Muscle layer of duodenum (tissue), 2 donors: ENCODE data around the gene MTMR12.
A peak's percentile ranks its signal among the peaks of the same experiment; 100 is the strongest.
"Not testable (repeated sequence)": the region's sequence is repeated elsewhere in the genome, so short reads cannot be mapped to it uniquely, and the experiment has no call there.

ENCODE experiments used
- H3K27ac ChIP-seq: one replicate; pipeline ENCODE4 v1.7.0; 2013; ENCODE audit warnings: mild to moderate bottlenecking, low read length
- H3K27me3 ChIP-seq: one replicate; pipeline ENCODE4 v1.7.0; 2013; ENCODE audit warnings: low read depth, mild to moderate bottlenecking, control low read depth, low read length
- H3K36me3 ChIP-seq, 2 donors: one replicate each; pipeline ENCODE4 v1.7.0; 2013; ENCODE audit warnings: low read length in 2 of 2, control low read depth in 1 of 2, mild to moderate bottlenecking in 1 of 2; ENCODE audit not compliant: insufficient read depth in 2 of 2, control insufficient read depth in 1 of 2
- H3K4me1 ChIP-seq, 2 donors: one replicate each; pipeline ENCODE4 v1.7.0; 2013; ENCODE audit warnings: low read length in 2 of 2, mild to moderate bottlenecking in 2 of 2, control low read depth in 1 of 2, moderate library complexity in 1 of 2; ENCODE audit not compliant: insufficient read depth in 2 of 2, control insufficient read depth in 1 of 2
- H3K4me3 ChIP-seq, 2 donors: one replicate each; pipeline ENCODE4 v1.7.0; 2013; ENCODE audit warnings: low read length in 2 of 2, low read depth in 1 of 2, mild to moderate bottlenecking in 1 of 2
- H3K9me3 ChIP-seq, 2 donors: one replicate each; pipeline ENCODE4 v1.7.0; 2013; ENCODE audit warnings: low read length in 2 of 2, control low read depth in 1 of 2, mild to moderate bottlenecking in 1 of 2; ENCODE audit not compliant: control insufficient read depth in 1 of 2
- donor health status: healthy.

MTMR12 gene

GRCh38 chr5:32282633-32283032 is 30.1 kb downstream of the MTMR12 start:
- Histone ChIP-seq H3K36me3 (no peaks in the 10 kb centered on the region), H3K27ac (no peak overlapping the region), H3K9me3 (no peaks in the 10 kb centered on the region), H3K4me1 (peaks cover 2 to 9% of the 10 kb centered on the region in 2 donors), H3K4me3 (no peak overlapping the region), H3K27me3 (no peaks in the 10 kb centered on the region)

- H3K36me3 ChIP-seq, H3K27ac ChIP-seq, H3K9me3 ChIP-seq, H3K4me1 ChIP-seq, H3K4me3 ChIP-seq, H3K27me3 ChIP-seq: not testable (repeated sequence)
Observed at GRCh38 chr5:32281378-32282133, 31.2 kb downstream of the MTMR12 start.

GRCh38 chr5:32280656-32281081 is 32.1 kb downstream of the MTMR12 start:
- H3K9me3 ChIP-seq, result no peaks in the 10 kb centered on the region
- no peaks in the 10 kb centered on the region for H3K27me3 ChIP-seq
- no peaks in the 10 kb centered on the region for H3K36me3 ChIP-seq
- H3K4me3 ChIP-seq, result no peak overlapping the region
- peaks cover 2 to 18% of the 10 kb centered on the region in 2 donors for H3K4me1 ChIP-seq
- no peak overlapping the region for H3K27ac ChIP-seq

GRCh38 chr5:32279786-32280185 is 33.0 kb downstream of the MTMR12 start:
- Histone ChIP-seq H3K4me3 (no peak overlapping the region), H3K36me3 (no peaks in the 10 kb centered on the region), H3K27me3 (no peaks in the 10 kb centered on the region), H3K27ac (no peak overlapping the region), H3K9me3 (no peaks in the 10 kb centered on the region), H3K4me1 (peaks cover 2 to 23% of the 10 kb centered on the region in 2 donors)

GRCh38 chr5:32279223-32279622 is 33.5 kb downstream of the MTMR12 start:
- Histone ChIP-seq H3K27me3 (no peaks in the 10 kb centered on the region), H3K36me3 (peaks cover 0 to 5% of the 10 kb centered on the region in 2 donors), H3K27ac (no peak overlapping the region), H3K4me3 (no peak overlapping the region), H3K4me1 (peaks cover 2 to 23% of the 10 kb centered on the region in 2 donors), H3K9me3 (no peaks in the 10 kb centered on the region)

GRCh38 chr5:32278406-32278805 is 34.3 kb downstream of the MTMR12 start:
- peaks cover 2 to 23% of the 10 kb centered on the region in 2 donors for H3K4me1 ChIP-seq
- H3K27ac ChIP-seq, result peak overlapping the region; percentile 27
- H3K9me3 ChIP-seq, result no peaks in the 10 kb centered on the region
- peaks cover 6 to 13% of the 10 kb centered on the region in 2 donors for H3K36me3 ChIP-seq
- no peaks in the 10 kb centered on the region for H3K27me3 ChIP-seq
- H3K4me3 ChIP-seq, result no peak overlapping the region

- peaks cover 2 to 23% of the 10 kb centered on the region in 2 donors for H3K4me1 ChIP-seq
- no peaks in the 10 kb centered on the region for H3K27me3 ChIP-seq
- no peaks in the 10 kb centered on the region for H3K9me3 ChIP-seq
- H3K36me3 ChIP-seq, result peaks cover 8 to 19% of the 10 kb centered on the region in 2 donors
- H3K4me3 ChIP-seq, result no peak overlapping the region
- peak overlapping the region; percentile 27 for H3K27ac ChIP-seq
Observed at GRCh38 chr5:32277798-32278197, 34.9 kb downstream of the MTMR12 start.

- Histone ChIP-seq H3K9me3 (no peaks in the 10 kb centered on the region), H3K27ac (no peak overlapping the region), H3K36me3 (peaks cover 13 to 25% of the 10 kb centered on the region in 2 donors), H3K4me3 (no peak overlapping the region), H3K27me3 (no peaks in the 10 kb centered on the region), H3K4me1 (peaks cover 2 to 23% of the 10 kb centered on the region in 2 donors)
Observed at GRCh38 chr5:32276173-32276853, 36.4 kb downstream of the MTMR12 start.

GRCh38 chr5:32275396-32275741 is 37.4 kb downstream of the MTMR12 start:
- Histone ChIP-seq H3K9me3 (no peaks in the 10 kb centered on the region), H3K27me3 (no peaks in the 10 kb centered on the region), H3K4me3 (no peak overlapping the region), H3K36me3 (peaks cover 22 to 34% of the 10 kb centered on the region in 2 donors), H3K27ac (no peak overlapping the region), H3K4me1 (peaks cover 0 to 23% of the 10 kb centered on the region in 2 donors)

GRCh38 chr5:32274548-32275395 is 38.0 kb downstream of the MTMR12 start:
- Histone ChIP-seq H3K4me1 (peaks cover 0 to 23% of the 10 kb centered on the region in 2 donors), H3K36me3 (peaks cover 28 to 40% of the 10 kb centered on the region in 2 donors), H3K4me3 (no peak overlapping the region), H3K27me3 (no peaks in the 10 kb centered on the region), H3K9me3 (no peaks in the 10 kb centered on the region), H3K27ac (no peak overlapping the region)

GRCh38 chr5:32273821-32274220 is 38.9 kb downstream of the MTMR12 start:
- Histone ChIP-seq H3K4me3 (no peak overlapping the region), H3K36me3 (peaks cover 32 to 44% of the 10 kb centered on the region in 2 donors), H3K9me3 (no peaks in the 10 kb centered on the region), H3K27me3 (no peaks in the 10 kb centered on the region), H3K4me1 (peaks cover 0 to 19% of the 10 kb centered on the region in 2 donors), H3K27ac (no peak overlapping the region)
